ENCODE measurements around the gene RIMS3. TPM values are rescaled to one million over a fixed set of nuclear protein-coding genes. Genes with fewer than 3 reads are reported as not detected.
"Not testable (repeated sequence)": the region's sequence is repeated elsewhere in the genome, so short reads cannot be mapped to it uniquely, and the experiment has no call there.

RIMS3 gene
- 1.0 TPM for total RNA-seq

GRCh38 chr1:40665335-40666171 lies at the start of gene RIMS3:
RIMS3 (minus strand) TSS chr1:40665682; CDS start chr1:40641925, 23,757 bp downstream.
- DNase-seq (ENCODE audit: low spot score) (peak; percentile 84), ATAC-seq (peak; percentile 96)

- DNase-seq (ENCODE audit: low spot score) = no peak
- ATAC-seq = no peak
Measured at GRCh38 chr1:40712997-40713396, 47.5 kb upstream of the RIMS3 start.

DNA sequence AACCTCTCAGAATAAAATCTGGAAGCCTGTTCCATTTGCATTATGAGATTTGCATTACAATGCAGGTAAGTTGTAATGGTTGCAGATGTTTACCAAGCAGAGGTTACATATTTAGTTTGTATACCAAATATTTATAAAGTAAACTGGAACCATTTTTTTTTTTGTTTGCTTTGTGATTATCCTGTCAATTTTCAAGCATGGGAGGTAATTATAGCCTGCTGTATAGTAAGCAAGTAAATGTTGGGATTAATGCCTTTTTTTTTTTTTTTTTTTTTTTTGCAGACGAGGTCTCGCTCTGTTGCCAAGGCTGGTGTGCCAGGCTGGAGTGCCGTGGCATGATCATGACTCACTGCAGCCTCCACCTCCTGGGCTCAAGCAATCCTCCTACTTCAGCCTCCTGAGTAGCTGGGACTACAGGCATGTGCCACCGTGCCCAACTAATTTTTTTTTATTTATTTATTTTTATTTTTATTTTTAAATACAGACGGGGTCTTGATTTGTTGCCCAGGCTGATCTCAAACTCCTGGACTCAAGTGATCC lies 47.0 kb upstream of the RIMS3 start:
- no peak for DNase-seq (ENCODE audit: low spot score)
- ATAC-seq = no peak

DNA sequence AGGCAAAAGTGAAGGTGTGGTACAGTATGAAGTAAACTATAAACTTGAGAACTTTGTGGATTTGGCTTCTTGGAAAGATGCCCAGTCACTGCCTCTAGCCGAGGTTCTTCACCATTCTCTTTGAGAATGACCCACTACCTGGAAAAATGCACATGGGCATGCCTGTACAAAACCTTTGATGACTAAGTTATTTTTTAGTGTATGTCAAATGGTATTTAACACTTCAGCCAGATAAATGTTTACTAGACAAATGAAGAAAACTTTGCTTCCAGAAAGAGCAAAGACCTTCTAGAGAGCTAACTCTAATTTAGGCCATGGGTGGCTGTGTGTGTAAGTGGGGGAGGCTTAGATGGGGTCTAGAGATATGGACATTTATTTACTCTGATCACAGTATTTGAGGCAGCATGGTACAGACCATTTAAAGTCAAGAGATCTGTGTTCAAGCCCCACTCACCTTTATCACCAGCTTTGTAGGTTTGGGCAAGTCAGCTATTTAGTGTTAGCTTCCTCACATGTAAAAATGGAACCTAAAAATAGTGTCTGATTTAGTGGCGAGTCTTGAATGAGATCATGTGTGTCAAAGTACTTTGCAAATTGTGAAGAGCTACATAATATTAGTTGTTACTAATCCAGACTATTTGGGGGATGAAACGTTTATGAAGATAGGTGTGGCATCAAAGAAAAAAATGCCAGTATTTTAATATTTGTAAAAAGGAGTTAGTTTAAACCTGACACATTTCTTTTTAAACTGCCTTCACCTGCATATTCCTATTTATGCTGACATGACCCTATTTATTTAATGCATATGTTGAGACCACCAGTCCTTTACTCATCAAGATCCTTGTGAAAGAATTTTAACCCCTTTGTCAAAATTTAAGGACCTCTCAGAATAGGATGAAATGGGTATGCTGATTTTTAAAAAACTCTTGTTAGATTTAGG lies 46.3 kb upstream of the RIMS3 start:
- no peak for ATAC-seq
- no peak for DNase-seq (ENCODE audit: low spot score)

DNA sequence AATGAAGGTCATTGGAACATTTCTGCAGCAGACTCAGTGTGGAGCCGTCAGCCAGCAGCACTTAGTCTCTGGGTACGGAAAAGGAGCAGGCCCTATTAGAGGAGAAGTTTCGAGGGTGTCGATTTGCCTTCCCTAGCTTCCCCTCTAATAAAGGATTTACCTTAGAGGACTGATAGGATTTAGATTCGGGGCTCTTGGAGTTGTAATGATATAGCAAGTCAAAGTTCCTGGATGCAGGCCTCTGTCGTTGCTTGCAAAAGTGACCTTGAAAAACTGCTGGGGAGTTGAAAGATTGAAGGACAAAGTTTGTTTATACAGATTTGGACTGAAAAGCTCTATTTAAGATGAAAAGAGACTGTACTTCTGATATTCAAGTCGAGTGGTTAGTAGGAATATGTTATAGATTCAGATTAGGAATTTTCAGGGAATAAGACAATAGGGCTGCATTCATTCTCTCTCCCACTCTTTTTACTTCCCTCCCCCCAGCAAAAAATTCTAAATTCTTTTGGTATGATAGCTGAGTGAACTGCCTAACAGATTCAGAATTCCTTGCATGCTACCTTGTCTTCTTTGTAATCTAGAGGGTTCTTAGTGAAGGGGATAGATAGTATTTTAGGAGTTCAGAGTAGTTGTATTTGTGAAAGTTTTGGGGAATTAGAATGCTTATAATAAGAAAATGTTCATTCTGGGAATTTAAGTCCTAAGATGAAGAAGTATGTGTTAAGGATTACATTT lies 45.3 kb upstream of the RIMS3 start:
- DNase-seq (ENCODE audit: low spot score) = no peak
- peak; percentile 20 for ATAC-seq

- DNase-seq (ENCODE audit: low spot score) = no peak
- no peak for ATAC-seq
Measured at GRCh38 chr1:40709802-40710278, 44.4 kb upstream of the RIMS3 start.

GRCh38 chr1:40709100-40709801 lies 43.8 kb upstream of the RIMS3 start:
- ATAC-seq (peak; percentile 93), DNase-seq (ENCODE audit: low spot score) (peak; percentile 87)

- ATAC-seq (peak; percentile 9), DNase-seq (ENCODE audit: low spot score) (no peak)
Measured at GRCh38 chr1:40708750-40709099, 43.2 kb upstream of the RIMS3 start.

DNA sequence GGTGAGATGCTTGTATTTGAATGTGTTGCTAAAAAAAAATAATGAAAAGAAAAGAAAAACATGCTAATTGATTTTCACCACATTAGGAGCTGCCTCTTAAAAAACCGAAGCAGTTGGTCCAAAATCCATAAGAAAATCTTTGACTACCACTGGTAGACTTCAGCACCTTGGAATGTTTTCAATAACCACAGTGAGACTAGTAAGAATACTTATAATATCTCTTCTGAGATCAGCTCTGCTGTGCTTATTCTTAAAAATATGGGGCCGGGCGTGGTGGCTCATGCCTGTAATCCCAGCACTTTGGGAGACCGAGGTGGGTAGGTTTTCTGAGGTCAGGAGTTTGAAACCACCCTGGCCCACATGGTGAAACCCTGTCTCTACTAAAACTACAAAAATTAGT lies 41.1 kb upstream of the RIMS3 start:
- DNase-seq (ENCODE audit: low spot score) (no peak), ATAC-seq (no peak)

DNA sequence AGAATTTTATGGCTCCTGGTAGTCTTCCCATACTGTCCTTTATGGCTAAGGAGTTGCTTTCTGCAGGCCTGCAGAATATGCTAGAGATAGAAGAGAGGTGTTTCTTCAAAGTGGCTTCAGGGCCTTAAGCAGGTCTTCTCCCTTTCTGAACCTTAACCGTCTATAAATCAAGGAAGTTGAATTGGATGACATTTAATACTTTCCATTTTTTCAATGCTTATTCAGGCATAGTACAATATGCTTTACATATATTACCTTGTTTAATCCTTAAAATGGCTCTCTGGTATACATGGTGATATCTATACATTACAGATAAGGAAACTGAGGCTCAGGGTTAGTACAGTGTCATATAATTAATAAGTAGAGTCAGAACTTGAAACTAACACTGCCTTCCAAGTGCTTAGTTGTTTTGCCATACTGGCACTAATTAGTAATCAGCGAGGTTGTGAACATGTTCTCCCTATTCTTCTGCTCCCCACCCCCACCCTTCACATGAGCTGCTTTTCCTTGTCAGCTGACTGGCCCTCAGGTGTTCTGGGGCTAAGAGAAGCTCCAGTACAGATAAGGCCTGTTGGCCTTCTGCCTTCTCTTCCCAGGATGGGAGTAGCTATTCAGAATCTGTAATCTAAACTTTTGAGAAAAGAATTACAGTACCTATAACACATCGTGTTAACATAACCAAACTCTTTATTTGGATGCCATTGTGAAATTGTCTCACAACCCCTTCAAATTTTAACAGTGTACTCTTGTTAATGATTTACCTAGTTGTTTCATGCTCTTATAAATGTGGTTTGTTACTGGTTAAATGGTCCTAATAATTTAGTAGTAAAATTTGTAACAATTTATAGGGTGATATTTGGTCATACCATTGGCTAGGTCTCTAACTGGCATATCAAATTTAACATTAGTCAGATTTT lies 39.6 kb upstream of the RIMS3 start:
- peak; percentile 9 for ATAC-seq
- DNase-seq (ENCODE audit: low spot score) = no peak

DNA sequence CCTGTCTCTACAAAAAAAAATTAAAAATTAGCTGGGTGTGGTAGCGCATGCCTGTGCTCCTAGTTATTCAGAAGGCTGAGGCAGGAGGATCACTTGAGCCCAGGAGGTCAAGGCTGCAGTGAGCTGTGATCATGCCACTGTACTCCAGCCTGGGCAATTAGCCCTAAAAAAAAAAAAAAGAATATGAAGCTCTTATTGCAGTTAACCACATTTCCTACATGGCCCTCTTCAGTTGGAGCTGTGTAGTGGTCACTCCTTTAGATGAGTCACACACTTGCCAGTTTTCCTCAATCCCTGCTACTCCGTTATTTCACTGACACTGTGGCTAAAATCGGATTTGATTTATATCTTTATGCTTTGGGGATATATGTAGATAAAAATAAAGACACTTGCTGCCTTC lies 37.8 kb upstream of the RIMS3 start:
- no peak for ATAC-seq
- no peak for DNase-seq (ENCODE audit: low spot score)

- DNase-seq (ENCODE audit: low spot score); ATAC-seq: not testable (repeated sequence)
Measured at GRCh38 chr1:40702810-40703209, 37.3 kb upstream of the RIMS3 start.

DNA sequence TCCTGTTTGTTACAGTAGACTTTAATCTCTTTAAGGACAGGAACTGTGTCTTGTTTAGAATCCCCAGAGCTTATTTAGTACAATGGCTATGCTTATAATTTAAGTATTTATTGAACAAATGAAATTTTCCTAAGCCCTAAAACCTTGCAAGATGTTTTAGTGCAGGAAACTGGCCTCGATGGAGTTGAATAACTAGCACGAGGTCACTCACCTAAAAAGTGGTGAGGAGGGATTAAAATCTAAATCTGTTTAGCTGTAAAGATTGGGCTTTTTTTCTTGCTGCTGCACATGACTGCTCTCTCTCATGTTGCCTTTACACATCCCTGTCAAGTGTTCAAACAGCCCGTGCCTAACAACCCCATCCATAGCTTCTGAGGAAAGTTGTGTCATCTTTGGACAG lies 36.2 kb upstream of the RIMS3 start:
- DNase-seq (ENCODE audit: low spot score) (no peak), ATAC-seq (peak; percentile 17)

GRCh38 chr1:40699787-40700186 lies 34.3 kb upstream of the RIMS3 start:
- ATAC-seq (no peak), DNase-seq (ENCODE audit: low spot score) (no peak)

DNA sequence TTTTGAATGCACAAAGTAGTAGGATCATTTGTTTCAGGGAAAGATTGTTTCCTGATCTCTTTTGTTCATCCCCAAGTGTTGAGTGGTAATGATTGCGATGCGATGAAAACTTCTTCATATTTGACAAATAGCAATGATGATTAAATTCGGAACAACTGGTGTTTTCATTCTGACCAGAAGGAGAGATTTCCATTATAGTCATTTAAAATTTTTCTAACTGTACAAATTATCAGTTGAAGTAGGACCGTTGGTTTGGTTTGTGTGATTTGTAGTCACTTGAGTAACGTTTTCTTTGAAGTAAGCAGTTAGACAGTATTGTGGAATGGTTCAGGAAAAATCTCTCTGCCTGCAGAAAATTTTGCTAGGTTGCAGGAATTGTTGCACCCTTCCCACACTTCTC lies 32.0 kb upstream of the RIMS3 start:
- ATAC-seq (no peak), DNase-seq (ENCODE audit: low spot score) (no peak)

- DNase-seq (ENCODE audit: low spot score) (no peak), ATAC-seq (no peak)
Measured at GRCh38 chr1:40696294-40696693, 30.8 kb upstream of the RIMS3 start.

DNA sequence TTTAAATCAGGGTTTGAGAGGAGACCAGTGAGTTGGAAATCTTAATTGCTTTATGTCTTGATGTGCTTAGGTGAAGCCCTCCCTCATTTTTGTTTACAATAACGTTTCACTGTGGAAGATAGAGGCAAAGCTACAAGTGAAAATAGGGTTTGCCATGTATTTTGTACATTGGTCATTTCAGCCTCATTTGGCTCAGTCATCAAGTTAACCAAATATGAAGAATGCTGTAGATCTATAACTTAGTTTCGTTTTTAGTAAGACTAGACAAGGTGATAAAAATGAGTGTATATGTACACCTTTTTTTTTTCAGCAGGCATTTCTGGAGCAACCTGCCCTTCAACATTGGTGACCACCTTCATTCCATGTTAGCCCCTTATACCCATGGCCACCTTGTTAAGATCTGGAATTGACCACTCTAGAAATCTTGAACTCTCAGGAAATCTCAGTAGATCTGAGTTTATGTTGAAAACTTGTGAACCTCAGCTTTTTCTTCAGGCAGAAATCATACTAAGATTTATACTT lies 28.9 kb upstream of the RIMS3 start:
- DNase-seq (ENCODE audit: low spot score) = no peak
- no peak for ATAC-seq

- ATAC-seq = no peak
- DNase-seq (ENCODE audit: low spot score) = no peak
Measured at GRCh38 chr1:40693425-40693824, 27.9 kb upstream of the RIMS3 start.

DNA sequence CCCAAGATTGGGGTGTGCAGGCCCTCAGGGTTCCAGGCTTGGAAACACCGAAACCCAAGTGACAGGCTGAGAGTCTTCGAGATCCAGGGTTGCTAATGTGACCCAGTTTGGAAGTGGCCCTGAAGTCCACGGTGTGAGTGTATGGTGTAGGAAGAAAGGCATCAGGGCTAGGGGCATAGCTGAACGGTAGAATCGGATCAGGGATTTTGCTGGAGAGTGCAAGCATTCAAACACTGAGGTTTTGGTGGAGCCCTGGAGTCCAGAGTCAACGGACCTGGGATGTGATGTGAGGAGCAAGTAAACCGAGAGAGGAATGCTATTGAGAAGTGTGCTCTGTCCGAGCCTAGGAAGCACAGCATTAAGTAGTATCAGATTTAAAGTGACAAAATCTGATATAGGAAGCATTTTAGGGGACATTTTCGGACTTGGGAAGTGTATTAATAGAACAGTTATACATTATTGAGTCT lies 27.0 kb upstream of the RIMS3 start:
- DNase-seq (ENCODE audit: low spot score) (no peak), ATAC-seq (peak; percentile 27)

Measured in left lobe of liver (tissue), 2 donors.